OCI-LY1 (cell line): ENCODE measurements around the gene C17orf114.

ENCODE experiments used
- H2AFZ ChIP-seq: fragments of 200-600 bp; sonication (generic), shearing (Covaris generic); 2 replicates; pipeline ENCODE4 v1.6.0; 2014; ENCODE audit warnings: antibody characterized with exemption, mild to moderate bottlenecking, low read length
- H3F3A ChIP-seq: fragments of 200-600 bp; sonication (generic), shearing (Covaris generic); 2 replicates; pipeline ENCODE4 v1.6.0; 2014; ENCODE audit warnings: mild to moderate bottlenecking, antibody characterized with exemption, low read length, moderate library complexity; ENCODE audit not compliant: insufficient read depth
- H3K27ac ChIP-seq: fragments of 200-600 bp; sonication (generic); 2 replicates; pipeline ENCODE4 v1.5.1; 2014; ENCODE audit warnings: low read length, mixed run types, mild to moderate bottlenecking, low read depth; ENCODE audit not compliant: poor library complexity, severe bottlenecking
- H3K27me3 ChIP-seq: fragments of 200-600 bp; sonication (generic); 2 replicates; pipeline ENCODE4 v1.6.0; 2014; ENCODE audit warnings: antibody characterized with exemption, mild to moderate bottlenecking, low read length, moderate library complexity; ENCODE audit not compliant: insufficient read depth
- H3K36me3 ChIP-seq: fragments of 200-600 bp; sonication (generic); 2 replicates; pipeline ENCODE4 v1.6.1; 2014; ENCODE audit warnings: mild to moderate bottlenecking, antibody characterized with exemption, low read length, moderate library complexity, mixed read lengths; ENCODE audit not compliant: insufficient read depth
- H3K4me1 ChIP-seq: fragments of 200-600 bp; sonication (generic); 2 replicates; pipeline ENCODE4 v1.5.1; 2014; ENCODE audit warnings: mild to moderate bottlenecking, low read length, moderate library complexity; ENCODE audit not compliant: insufficient read depth, severe bottlenecking
- H3K4me2 ChIP-seq: fragments of 200-600 bp; sonication (generic), shearing (Covaris generic); 2 replicates; pipeline ENCODE4 v1.6.1; 2014; ENCODE audit warnings: low read length
- H3K4me3 ChIP-seq: fragments of 200-600 bp; sonication (generic); 2 replicates; pipeline ENCODE4 v1.5.1; 2014; ENCODE audit warnings: low read length, low read depth, mild to moderate bottlenecking, mixed read lengths; ENCODE audit not compliant: poor library complexity, severe bottlenecking
- H3K79me2 ChIP-seq: fragments of 200-600 bp; shearing (Covaris generic); 2 replicates; pipeline ENCODE4 v1.6.1; 2016; ENCODE audit warnings: mixed run types, low read length, mixed read lengths; ENCODE audit not compliant: insufficient read depth
- H3K9ac ChIP-seq: fragments of 200-600 bp; sonication (generic), shearing (Covaris generic); 2 replicates; pipeline ENCODE4 v1.6.1; 2014; ENCODE audit warnings: mild to moderate bottlenecking, low read length, mixed read lengths
- H3K9me2 ChIP-seq: fragments of 200-600 bp; sonication (generic), shearing (Covaris generic); 2 replicates; pipeline ENCODE4 v1.6.1; 2014; ENCODE audit warnings: low read depth, mild to moderate bottlenecking, low read length, mixed read lengths
- H3K9me3 ChIP-seq: fragments of 200-600 bp; shearing (Covaris generic); 2 replicates; pipeline ENCODE4 v1.6.1; 2014; ENCODE audit warnings: low read length, mixed read lengths
- H4K20me1 ChIP-seq: fragments of 200-600 bp; sonication (generic), shearing (Covaris generic); 2 replicates; pipeline ENCODE4 v1.6.0; 2016; ENCODE audit warnings: mild to moderate bottlenecking, low read length; ENCODE audit not compliant: insufficient read depth
- EZH2 ChIP-seq: fragments of 200-600 bp; sonication (generic), shearing (Covaris generic); IDR thresholded peaks from 2 replicates; pipeline ENCODE4 v1.8.0; 2017; ENCODE audit warnings: borderline replicate concordance, mixed run types, mild to moderate bottlenecking, antibody characterized with exemption, low read length, moderate library complexity, mixed read lengths
- TF ChIP-seq, protein P1 (sequence below): fragments of 200-600 bp; sonication (generic), shearing (Covaris generic); IDR thresholded peaks from 2 replicates; pipeline ENCODE4 v1.5.1; 2017; ENCODE audit warnings: mild to moderate bottlenecking, antibody characterized with exemption, low read length, moderate library complexity, mixed read lengths

Gene C17orf114

DNA sequence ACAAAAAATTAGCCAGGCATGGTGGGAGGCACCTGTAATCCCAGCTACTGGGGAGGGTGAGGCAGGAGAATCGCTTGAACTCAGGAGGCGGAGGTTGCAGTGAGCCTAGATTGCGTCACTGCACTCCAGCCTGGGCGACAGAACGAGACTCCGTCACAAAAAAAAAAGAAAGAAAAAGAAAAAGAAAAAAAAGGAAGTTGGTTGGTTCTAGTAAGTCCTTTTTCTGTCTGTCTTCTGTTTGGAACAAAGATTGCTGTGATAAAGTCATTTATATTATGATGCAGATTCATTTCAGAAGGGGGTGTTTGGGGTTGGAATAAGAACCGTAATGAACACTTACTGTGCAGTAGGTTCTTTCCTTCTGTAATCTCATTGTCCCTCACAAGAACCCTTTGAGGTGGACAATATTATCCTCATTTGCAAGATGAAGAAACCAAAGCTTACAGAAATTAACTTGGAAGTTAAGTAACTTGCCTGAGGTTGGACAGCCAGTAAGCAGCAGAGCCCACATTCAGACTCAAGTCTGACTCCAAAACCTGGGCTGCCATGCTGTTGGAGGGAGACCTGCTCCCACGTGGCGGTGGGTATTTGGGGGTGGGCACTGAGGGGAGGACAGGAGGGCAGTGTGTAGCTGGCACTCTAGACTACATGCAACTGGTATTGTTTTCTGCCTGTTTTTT lies 41.3 kb upstream of the C17orf114 start:
- TF ChIP-seq, protein P1, sequence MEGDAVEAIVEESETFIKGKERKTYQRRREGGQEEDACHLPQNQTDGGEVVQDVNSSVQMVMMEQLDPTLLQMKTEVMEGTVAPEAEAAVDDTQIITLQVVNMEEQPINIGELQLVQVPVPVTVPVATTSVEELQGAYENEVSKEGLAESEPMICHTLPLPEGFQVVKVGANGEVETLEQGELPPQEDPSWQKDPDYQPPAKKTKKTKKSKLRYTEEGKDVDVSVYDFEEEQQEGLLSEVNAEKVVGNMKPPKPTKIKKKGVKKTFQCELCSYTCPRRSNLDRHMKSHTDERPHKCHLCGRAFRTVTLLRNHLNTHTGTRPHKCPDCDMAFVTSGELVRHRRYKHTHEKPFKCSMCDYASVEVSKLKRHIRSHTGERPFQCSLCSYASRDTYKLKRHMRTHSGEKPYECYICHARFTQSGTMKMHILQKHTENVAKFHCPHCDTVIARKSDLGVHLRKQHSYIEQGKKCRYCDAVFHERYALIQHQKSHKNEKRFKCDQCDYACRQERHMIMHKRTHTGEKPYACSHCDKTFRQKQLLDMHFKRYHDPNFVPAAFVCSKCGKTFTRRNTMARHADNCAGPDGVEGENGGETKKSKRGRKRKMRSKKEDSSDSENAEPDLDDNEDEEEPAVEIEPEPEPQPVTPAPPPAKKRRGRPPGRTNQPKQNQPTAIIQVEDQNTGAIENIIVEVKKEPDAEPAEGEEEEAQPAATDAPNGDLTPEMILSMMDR, result no peak
- no peak for TF ChIP-seq EZH2
- H3K4me2 ChIP-seq, result no peak overlapping the region
- no peak overlapping the region for H3K27ac ChIP-seq
- H3K36me3 ChIP-seq, result peaks cover 6% of the 10 kb centered on the region; the same call in 1 of the 2 replicates
- no peaks in the 10 kb centered on the region for H3F3A ChIP-seq
- H2AFZ ChIP-seq, result no peak overlapping the region
- H3K27me3 ChIP-seq, result no peaks in the 10 kb centered on the region
- no peak overlapping the region for H3K9ac ChIP-seq
- H3K4me1 ChIP-seq, result no peaks in the 10 kb centered on the region
- H3K9me2 ChIP-seq, result no peaks in the 10 kb centered on the region
- H3K9me3 ChIP-seq, result no peaks in the 10 kb centered on the region
- H3K4me3 ChIP-seq, result no peak overlapping the region
- H3K79me2 ChIP-seq, result no peaks in the 10 kb centered on the region
- H4K20me1 ChIP-seq, result peaks cover 2% of the 10 kb centered on the region

DNA sequence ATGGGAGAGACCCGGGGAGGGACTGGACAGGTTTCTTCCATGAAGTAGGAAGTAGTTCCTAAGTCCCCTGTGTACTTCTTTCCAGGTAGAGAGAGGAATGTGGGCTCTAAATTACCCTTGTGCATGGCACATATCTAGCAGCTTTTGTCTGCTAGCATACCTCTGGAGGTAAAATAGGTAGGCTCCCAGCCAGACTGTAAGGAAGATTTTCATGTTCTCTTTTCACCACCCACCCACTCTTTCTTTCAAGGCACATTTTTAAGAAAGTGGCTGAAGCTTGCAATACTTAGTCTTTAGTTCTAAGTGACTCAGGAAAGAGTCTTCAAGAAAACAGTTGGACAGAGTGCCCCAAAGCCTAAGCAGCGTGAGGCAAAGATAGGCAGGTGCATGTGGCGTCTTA lies 40.2 kb upstream of the C17orf114 start:
- TF ChIP-seq EZH2, result no peak
- TF ChIP-seq, protein P1, result no peak
- H4K20me1 ChIP-seq, result peaks cover 2% of the 10 kb centered on the region

DNA sequence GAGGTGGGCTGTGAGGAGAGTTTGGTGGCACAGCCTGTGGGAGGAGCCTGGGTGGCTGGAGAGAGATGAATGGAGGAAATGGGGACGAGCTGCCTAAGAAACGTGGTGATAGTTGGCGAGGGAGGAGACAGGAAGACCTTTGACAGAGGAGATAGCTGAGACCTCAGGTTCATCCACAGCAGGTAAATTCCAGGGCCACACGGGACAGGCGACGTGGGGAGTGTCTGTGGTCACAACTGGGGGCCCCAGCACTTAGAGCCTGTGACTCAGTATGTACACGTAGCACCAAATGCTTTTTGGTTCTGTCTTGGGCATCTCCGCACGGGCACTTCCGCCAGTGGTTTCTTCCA lies 38.7 kb upstream of the C17orf114 start:
- Histone ChIP-seq H3K4me1 (peaks cover 3% of the 10 kb centered on the region), H3K9me2 (no peaks in the 10 kb centered on the region), H3K4me2 (no peak overlapping the region), H3K9me3 (no peaks in the 10 kb centered on the region), H3K9ac (no peak overlapping the region), H3K79me2 (no peaks in the 10 kb centered on the region), H3F3A (no peaks in the 10 kb centered on the region), H3K27ac (no peak overlapping the region), H2AFZ (no peak overlapping the region), H3K4me3 (no peak overlapping the region), H4K20me1 (peaks cover 2% of the 10 kb centered on the region), H3K36me3 (peaks cover 15% of the 10 kb centered on the region), H3K27me3 (no peaks in the 10 kb centered on the region)
- TF ChIP-seq EZH2, result no peak
- TF ChIP-seq, protein P1, result no peak

More for the DNA sequence above, 40.2 kb upstream of the C17orf114 start:
- Histone ChIP-seq H3K79me2 (no peaks in the 10 kb centered on the region), H3F3A (no peaks in the 10 kb centered on the region), H3K9me2 (no peaks in the 10 kb centered on the region), H3K9me3 (no peaks in the 10 kb centered on the region), H3K36me3 (peaks cover 15% of the 10 kb centered on the region), H2AFZ (no peak overlapping the region), H3K9ac (no peak overlapping the region), H3K27ac (no peak overlapping the region), H3K27me3 (no peaks in the 10 kb centered on the region), H3K4me2 (no peak overlapping the region), H3K4me3 (no peak overlapping the region), H3K4me1 (no peaks in the 10 kb centered on the region)
